Measurements from ENCODE around the gene SLC34A2. TPM values are rescaled to one million over a fixed set of nuclear protein-coding genes. Genes with fewer than 3 reads are reported as not detected.
"Not testable (repeated sequence)": the region's sequence is repeated elsewhere in the genome, so short reads cannot be mapped to it uniquely, and the experiment has no call there.

Gene SLC34A2, protein sequence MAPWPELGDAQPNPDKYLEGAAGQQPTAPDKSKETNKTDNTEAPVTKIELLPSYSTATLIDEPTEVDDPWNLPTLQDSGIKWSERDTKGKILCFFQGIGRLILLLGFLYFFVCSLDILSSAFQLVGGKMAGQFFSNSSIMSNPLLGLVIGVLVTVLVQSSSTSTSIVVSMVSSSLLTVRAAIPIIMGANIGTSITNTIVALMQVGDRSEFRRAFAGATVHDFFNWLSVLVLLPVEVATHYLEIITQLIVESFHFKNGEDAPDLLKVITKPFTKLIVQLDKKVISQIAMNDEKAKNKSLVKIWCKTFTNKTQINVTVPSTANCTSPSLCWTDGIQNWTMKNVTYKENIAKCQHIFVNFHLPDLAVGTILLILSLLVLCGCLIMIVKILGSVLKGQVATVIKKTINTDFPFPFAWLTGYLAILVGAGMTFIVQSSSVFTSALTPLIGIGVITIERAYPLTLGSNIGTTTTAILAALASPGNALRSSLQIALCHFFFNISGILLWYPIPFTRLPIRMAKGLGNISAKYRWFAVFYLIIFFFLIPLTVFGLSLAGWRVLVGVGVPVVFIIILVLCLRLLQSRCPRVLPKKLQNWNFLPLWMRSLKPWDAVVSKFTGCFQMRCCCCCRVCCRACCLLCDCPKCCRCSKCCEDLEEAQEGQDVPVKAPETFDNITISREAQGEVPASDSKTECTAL
- total RNA-seq, result 32.1 TPM

DNA sequence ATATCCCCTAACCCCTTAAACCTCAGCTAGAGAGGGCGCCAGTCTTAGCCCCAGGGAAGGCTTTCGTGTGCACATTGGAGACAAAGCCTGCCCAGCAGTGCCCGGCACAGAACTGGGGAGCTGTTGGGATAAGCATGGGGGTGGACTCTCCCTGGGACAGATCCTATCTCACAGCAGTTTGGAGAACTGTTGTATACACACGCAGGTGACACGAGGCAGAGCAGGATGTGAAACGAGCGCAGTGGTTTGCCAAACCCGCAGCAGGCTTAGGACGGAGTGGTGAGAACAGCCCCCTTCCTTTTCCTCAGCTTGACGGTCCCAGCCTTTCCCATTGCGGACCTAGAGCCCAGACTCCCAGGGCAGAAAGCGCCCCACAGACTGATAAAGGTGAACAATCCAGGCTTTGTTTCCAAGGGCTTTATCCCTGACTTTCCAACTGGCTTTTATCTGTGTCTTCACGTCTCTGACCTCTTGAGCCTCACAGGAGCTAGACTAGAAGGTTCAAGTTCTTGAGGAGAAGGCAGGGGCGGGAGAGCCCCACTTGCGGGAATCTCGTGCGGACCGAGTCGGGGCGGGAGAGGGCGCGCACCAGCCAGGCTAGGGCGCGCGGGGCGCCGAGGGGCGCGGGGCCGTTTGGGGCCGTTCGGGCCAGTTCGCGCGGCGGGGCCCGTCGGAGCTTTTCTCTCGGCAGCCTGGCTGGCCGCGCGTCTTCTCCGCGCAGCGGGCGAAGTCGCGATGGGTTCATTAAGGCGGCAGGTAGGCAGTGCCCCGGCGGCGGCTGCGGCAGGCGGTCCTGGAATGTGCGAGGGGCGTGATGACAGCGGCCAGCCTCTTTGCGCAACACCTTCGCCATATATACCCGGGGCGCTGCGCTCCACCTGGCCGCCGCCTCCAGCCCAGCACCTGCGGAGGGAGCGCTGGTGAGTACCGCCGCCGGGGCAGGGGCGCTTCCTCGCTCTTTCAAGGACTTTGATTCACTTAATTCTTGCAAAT lies at the start of gene SLC34A2:
Gene SLC34A2 (plus strand): TSS at position 881 of the 993 bp plus-strand sequence. CDS start 6,650 bp downstream, outside the sequence.
- peak; percentile 59 for DNase-seq (ENCODE audit: low spot score)

DNA sequence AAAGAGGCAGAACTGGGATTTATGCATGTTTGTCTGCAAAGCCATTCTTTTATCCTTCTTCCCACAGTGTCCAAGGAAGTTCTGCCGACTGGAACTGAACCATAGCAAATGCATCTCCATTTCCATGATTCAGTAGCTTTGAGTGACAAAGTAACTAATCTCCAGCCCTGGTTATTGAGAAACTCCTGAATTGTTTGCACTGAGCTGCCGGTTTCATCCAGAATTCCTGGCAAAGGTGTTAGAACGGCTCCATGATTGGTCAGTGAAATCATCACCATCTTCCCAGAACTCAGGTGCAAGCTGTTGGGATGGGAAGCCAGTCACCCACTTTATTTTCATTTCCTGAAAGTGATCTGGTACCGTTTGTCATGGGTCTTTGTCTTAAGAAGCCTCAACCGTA lies 47.0 kb upstream of the SLC34A2 start:
- DNase-seq (ENCODE audit: low spot score), result peak; percentile 11

DNA sequence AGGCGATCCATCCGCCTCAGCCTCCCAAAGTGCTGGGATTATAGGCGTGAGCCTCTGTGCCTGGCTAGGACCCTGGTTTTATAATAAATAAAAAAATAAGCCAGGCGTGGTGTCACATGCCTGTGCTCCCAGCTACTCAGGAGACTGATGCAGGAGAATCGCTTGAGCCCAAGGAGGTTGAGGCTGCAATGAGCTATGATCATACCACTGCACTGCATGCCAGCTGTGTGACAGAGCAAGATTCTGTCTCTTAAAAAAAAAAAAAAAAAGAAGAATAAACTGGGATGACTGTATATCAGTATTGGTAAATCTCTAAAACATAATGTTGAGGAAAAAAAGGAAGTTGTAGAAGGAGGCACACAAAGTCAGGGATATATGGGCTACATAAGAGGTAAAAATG lies 45.7 kb upstream of the SLC34A2 start:
- DNase-seq (ENCODE audit: low spot score), result no peak

DNA sequence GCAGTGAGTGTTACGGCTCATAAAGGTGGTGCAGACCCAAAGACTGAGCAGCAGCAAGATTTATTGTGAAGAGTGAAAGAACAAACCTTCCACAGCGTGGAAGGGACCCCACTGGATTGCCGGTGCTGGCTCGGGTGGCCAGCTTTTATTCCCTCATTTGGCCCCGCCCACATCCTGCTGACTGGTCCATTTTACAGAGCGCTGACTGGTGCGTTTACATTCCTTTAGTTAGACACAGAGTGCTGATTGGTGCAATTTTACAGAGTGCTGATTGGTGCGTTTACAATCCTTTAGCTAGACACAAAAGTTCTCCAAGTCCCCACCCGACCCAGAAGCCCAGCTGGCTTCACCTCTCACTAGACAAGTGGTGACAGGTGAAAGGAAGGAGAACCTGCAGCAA lies 42.0 kb upstream of the SLC34A2 start:
- not testable (repeated sequence) for DNase-seq (ENCODE audit: low spot score)

DNA sequence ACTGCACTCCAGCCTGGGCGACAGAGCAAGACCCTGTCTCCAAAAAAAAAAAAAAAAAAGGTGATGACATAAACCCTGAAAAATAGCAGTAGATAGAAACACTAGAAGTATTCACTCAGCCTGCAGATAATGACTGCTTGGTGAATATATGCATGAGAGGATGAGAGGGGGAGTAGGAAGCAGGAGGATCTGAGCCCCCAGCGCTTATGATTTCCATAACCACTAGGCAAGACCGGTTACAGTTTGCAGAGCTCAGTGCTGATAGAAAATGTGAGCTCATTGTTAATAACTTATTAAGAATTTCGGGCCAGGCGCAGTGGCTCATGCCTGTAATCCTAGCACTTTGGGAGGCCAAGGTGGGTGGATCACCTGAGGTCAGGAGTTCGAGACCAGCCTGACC lies 40.8 kb upstream of the SLC34A2 start:
- no peak for DNase-seq (ENCODE audit: low spot score)

DNA sequence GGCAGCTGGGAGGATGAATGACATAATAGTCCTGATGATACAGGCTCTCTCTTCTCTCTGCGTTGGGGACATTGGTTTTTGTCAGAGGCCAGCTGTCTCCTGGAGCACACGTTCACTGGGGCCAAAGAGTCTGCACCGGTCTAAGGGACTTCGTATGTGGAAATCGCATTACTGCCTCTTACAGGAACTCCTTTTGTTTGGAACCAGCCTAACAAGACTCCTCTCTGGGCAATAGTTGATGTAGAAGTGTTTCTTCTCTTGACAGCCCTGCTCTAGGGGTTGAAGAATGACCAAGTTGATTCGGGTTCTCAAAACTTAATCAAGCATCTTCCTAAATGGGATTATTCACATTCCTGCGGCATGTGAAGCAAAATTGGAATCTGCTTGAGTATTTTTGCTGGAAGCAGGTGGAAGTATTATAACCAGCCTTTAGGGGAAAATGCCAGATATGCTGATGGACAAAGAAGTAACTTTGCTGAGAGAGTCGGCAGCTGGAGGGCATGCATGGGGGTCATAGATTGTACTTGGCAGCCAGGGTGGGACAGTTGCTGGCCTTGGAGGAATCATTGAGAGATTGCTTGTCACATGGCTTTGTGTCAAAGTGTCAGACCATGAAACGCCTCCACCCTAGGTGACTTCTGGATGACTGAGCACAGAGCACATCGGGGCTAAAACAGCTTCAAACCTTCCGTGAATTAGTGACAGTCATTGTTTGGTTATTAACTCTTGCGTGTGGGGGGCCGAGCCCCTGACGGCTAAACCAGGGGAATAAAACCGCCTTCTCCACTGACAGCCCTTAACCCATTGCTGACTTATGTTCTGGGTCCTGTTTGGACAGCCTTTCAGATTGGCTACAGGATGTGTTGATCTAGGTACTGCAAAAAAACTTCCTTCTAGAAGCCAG lies 34.4 kb upstream of the SLC34A2 start:
- no peak for DNase-seq (ENCODE audit: low spot score)

DNA sequence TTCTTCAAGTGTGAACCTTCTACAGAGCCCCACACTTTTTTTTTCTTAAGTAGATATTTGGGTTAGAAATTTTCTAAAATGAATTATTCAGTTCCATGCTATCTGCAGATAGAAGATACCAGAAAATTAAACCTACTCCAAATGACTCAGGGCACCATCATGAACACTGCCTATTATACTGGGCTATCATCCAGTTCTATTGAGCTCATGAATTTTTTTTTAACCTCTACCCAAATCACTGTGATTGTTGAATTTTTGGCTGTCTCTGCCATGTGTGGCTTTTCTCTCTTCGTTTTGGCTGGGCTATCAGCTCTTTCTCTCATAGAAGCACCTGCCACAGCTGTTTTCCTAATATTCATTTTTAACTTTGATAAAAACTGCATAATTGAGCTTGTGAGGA lies 31.0 kb upstream of the SLC34A2 start:
- DNase-seq (ENCODE audit: low spot score), result no peak

DNA sequence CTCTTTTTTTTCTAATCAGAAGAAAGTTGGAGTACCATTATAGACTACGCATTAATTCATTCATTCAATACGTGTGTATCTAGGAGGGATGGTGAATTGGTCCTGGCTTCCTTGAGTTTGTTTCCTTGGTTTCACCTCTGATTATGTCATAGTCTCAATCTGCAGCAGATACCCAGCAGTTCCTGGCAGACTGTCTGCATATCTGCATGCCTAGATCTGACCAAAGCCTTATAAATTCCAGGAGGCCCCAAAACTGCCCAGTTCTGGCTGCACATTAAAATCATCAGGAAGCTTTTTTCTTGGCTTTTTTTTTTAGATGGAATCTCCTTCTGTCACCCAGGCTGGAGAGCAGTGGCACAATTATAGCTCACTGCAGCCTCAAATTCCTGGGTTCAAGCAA lies 27.2 kb upstream of the SLC34A2 start:
- DNase-seq (ENCODE audit: low spot score), result no peak

DNA sequence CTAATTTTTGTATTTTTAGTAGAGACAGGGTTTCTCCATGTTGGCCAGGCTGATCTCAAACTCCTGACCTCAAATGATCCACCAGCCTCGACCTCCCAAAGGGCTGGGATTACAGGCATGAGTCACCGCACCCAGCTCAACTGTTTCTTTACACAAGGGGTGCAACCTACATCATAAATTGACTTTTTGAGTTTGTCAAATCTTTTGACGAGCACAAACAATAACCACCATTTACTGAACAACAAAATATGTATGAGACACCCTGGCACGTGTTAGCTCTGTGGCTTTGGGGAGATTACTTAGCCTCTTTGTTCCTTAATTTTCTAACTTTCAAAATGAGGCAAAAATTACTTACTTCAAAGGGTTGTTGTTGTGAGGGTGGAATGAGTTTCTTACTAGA lies 23.5 kb upstream of the SLC34A2 start:
- DNase-seq (ENCODE audit: low spot score), result no peak

DNA sequence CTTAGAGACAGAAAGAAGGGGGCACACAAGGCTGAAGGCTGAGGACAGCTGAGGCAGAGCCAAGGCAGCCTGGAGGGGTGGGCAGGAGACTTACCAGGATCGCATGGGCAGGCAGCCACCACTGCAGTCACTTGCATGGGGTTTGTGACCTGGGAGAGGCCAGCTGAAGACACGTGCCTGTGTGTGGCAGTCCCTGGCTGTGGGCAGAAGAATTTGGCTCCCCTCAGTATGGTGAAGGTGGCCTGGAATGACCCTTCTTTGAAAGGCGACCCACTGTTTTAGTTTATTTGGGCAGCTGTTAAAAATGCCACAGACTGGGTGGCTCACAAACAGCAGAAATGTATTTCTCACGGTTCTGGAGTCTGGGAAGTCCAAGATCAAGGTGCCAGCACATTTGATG lies 22.1 kb upstream of the SLC34A2 start:
- DNase-seq (ENCODE audit: low spot score), result no peak

DNA sequence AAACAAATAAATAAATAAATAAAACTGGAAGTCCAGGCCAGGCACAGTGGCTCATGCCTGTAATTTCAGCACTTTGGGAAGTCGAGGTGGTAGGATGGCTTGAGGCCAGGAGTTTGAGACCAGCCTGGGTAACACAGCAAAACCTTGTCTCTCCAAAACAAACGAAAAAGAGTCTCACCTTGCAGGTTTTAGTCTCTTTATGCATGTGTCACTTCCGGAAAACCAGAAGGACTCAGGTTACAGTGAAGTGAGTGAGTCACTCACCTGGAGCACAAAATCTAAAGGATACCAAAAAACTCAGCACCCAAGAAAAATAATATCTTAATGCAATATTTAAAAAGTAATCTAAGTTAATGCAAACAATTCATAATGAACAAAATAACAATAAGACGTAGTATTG lies 20.1 kb upstream of the SLC34A2 start:
- no peak for DNase-seq (ENCODE audit: low spot score)

DNA sequence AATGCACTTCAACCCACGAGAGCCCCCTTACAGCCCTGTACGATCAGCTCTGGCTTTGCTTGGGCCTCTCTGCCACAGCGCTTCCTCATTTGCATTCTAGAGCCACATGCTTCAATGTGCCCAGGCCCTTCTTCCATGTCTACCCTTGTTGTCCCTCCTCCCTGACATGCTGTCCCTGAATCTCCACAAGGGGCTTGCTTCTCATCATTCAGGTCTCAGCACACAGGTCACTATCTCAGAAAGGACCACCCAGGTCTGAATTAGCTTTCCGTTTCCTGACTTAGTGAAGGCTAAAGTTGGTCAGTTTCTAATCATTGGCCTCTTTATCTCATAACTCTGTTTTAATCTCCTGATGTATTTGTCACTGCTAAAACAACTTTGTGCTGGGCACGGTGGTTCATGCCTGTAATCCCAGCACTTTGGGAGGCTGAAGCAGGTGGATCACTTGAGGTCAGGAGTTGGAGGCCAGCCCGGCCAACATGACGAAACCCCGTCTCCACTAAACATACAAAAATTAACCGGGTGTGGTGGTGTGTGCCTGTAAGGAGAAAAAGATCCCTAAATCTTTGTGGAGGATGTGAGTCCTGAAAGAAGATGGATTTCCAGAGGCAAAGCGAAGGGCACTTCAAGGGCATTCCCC lies 17.9 kb upstream of the SLC34A2 start:
- no peak for DNase-seq (ENCODE audit: low spot score)

DNA sequence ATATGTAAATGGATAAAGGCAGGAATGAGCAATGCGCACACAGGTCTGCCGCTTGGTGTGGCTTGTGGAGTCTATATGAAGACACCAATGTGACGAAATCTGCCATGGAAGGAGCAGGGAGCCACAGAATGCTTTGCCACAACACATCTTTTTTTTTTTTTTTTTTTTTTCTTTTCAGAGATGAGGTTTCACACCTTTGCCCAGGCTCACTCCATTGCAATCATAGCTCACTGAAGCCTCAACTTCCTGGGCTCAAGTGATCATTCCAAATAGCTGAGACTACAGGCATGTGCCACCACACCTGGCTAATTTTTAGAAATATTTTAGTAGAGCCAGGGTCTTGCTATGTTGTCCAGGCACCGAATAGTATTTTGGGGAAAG lies 17.4 kb upstream of the SLC34A2 start:
- DNase-seq (ENCODE audit: low spot score), result no peak

DNA sequence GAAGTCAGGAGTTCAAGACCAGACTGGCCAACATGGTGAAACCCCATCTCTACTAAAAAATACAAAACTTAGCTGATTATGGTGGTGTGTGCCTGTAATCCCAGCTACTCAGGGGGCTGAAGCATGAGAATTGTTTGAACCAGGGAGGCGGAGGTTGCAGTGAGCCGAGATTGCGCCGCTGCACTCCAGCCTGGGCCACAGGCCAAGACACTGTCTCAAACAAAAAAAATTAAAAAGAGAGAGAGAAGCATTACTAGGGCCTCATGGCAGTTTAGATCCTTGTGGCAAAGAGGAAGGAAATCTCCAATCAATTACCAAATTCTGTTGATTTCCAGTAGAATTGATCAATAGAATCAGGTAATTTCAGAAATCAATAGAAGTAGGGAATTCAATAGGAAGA lies 16.8 kb upstream of the SLC34A2 start:
- no peak for DNase-seq (ENCODE audit: low spot score)

DNA sequence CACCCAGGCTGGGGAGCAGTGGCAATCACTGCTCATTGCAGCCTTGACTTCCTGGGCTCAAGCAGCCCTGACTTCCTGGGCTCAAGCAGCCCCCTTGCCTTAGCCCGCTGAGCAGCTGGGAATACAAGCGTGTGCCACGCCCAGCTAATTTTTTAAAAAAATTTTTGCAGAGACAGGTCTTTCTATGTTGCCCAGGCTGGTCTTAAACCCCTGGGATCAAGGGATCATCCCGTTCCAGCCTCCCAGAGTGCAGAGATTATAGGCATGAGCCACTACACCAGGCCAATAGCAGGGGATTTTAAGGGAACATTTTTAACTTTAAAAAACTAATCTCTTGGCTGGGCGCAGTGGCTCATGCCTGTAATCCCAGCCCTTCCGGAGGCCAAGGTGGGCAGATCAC lies 5.3 kb upstream of the SLC34A2 start:
- DNase-seq (ENCODE audit: low spot score), result no peak

DNA sequence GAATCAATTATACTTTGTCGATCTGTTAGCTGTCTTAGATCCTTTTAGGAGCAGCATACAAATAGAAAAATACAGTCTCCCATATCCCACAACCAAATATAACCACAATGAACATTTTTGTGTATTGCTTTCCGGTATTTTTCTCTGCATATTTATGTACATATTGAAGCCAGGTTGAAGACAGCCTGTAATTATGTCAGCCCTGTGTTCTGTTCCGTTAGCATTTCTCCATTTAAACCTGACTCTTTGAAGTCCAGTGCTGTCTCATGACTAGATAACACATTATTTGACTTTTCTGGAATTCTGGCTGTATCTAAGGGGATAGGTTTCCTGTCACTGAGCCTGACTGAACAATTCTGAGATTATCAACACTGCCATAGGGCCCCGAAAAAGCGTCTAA lies 4.0 kb upstream of the SLC34A2 start:
- DNase-seq (ENCODE audit: low spot score), result no peak

DNA sequence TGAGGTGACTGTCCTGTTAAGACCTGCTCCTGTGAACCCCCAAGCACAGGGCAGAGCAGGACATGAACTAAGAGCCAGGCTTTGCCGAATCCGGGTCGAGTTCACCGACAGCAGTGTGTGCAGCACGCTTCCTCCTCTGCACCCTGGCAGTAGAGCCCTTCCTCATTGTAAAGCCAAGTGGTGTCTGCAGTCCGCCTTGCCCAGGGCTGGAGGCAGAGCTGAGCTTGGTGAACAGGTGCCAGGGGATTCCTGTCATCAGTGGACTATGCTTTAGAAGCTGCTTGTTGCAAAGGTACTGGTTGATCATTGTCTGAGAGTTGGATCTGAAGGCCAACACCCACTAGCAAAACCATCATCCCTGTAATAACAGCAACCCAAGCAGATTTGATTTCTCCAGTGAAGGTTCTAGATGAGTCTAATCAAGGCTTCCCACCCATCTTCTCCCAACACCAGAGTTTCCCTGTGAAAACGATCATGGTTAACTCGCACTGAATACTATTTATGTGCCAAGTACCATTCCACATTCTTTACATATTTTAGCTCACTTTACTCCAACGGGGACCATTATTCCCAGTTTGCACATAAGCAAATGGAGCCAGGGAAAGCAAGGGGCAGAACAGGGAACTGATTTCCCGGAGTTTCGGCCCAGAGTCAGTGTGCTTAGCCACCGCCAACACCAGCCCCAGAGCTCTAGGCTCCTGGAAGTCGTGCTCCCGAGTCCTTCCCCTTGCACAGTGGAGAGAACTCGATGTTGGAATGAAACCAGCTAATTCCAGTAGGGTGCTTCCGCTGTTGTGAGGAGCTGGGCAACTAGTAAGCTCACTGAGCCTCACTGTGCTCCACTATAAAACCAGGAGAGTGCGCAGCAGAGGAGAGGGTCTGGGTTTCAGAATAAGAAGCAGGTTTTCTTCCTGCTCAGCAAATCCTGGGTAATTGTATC lies 1.4 kb upstream of the SLC34A2 start:
- DNase-seq (ENCODE audit: low spot score), result peak; percentile 84

DNA sequence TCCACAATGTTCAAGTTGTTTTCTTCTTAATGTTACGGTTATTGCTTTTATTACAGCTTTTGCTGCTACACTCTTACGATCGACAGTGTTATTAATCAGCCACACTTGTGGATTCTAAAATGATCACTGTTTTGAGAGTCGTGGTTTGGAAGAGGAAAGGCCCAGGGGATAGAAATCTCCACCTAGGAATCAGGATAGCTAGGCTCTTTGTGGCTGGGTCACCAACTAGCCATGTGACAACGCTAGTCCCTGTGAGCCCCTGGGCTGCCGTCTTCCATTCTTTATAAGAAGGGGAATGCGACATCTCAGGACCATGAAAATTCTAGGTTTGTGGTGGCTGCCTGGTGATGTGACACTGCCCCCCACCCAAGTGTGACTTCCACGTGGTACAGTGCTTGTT lies 380 bp downstream of the SLC34A2 start:
- DNase-seq (ENCODE audit: low spot score), result no peak

DNA sequence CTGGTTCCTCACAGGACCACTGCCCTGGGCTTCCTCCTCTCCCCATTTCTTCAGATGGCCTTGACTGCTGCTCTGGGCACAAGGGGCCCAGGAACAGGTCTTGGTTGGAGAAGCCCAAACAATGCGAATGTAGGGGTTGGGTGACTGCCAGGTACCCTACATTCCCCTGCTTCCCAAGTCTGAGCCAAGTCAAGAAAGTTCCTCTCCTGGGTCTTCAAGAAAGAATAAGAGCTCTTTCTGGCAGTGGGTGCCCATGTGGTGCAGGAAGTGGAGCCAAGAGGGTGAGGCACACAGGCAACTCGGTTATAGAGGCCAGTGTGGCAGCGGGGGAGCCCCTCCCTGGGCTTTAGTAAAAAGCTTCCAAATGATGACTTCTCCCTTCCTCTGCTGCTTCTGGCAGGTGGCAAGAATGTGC lies 2.7 kb downstream of the SLC34A2 start:
- DNase-seq (ENCODE audit: low spot score), result no peak

Data from mucosa of gallbladder (tissue), 1 donor.